ENCODE results near the gene LSM11.

DNA sequence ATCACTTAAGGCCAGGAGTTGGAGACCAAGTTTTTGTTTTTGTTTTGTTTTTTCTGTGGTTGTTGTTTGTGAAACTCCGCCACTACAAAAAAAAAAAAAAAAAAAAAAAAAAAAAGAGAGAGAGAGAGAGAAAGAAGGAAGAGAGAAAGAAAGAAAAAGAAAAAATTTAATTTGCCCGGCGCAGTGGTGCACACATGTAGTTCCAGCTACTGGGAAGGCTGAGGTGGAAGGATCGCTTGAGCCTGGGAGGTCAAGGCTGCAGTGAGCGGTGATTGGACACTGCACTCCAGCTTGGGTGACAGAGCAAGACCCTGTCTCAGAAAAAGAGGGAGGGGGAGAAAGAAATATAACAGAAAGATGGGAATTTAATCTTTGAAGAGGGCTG is 11.4 kb upstream of the LSM11 start:
- no peak for TF ChIP-seq POLR2A (IDR thresholded peaks at IDR 0.05)
- TF ChIP-seq, protein P1, sequence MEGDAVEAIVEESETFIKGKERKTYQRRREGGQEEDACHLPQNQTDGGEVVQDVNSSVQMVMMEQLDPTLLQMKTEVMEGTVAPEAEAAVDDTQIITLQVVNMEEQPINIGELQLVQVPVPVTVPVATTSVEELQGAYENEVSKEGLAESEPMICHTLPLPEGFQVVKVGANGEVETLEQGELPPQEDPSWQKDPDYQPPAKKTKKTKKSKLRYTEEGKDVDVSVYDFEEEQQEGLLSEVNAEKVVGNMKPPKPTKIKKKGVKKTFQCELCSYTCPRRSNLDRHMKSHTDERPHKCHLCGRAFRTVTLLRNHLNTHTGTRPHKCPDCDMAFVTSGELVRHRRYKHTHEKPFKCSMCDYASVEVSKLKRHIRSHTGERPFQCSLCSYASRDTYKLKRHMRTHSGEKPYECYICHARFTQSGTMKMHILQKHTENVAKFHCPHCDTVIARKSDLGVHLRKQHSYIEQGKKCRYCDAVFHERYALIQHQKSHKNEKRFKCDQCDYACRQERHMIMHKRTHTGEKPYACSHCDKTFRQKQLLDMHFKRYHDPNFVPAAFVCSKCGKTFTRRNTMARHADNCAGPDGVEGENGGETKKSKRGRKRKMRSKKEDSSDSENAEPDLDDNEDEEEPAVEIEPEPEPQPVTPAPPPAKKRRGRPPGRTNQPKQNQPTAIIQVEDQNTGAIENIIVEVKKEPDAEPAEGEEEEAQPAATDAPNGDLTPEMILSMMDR (IDR thresholded peaks at IDR 0.05) = no peak
